Measurements from ENCODE around the gene OR2T27. TPM values are rescaled to one million over a fixed set of nuclear protein-coding genes. Genes with fewer than 3 reads are reported as not detected.
"Not testable (repeated sequence)": the region's sequence is repeated elsewhere in the genome, so short reads cannot be mapped to it uniquely, and the experiment has no call there.

The OR2T27 gene, protein sequence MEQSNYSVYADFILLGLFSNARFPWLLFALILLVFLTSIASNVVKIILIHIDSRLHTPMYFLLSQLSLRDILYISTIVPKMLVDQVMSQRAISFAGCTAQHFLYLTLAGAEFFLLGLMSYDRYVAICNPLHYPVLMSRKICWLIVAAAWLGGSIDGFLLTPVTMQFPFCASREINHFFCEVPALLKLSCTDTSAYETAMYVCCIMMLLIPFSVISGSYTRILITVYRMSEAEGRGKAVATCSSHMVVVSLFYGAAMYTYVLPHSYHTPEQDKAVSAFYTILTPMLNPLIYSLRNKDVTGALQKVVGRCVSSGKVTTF
- not detected for total RNA-seq

DNA sequence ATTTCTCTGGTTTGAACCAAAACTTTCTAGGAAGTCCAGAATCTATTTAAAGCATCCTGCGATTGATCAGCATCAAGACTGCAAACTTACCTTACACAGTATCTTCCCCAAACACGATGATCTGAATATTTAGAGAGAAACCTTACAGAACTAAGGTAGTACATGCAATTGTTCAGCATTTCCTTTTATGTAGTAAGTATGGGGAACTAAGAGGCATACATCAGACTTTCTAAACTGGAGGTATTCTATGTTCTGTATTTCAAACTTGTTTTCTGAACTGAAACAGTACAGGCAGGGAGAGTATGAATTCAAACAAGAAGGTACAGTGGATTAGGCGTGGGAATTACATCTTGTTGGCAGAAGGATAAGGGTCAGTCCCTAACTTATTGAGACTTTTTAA lies at the start of gene OR2T27:
Gene OR2T27, minus strand, starts transcription at position 175 of the 400 bp plus-strand sequence. CDS start 4,644 bp downstream, outside the sequence.
- not testable (repeated sequence) for DNase-seq (ENCODE audit: low spot score)

DNA sequence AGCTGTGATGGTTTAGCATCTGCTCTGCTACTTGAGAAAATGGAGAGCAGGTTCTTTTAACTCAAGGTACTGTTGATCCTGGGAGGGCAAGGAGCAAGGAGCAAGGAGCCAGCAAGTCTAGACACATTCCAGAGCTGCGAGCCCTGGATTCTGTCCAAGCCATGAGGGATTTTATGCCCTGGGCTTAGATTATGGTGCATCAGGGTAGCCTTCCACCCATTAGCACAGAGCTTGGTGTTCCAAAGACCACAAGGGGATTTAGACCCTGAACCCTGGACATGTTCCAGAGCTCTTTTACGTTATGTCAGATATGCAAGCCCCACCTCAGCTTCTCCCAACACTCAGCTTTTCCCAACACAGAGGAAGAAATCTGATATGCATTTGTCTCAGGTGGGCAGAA lies 49.3 kb upstream of the OR2T27 start:
- no peak for DNase-seq (ENCODE audit: low spot score)

DNA sequence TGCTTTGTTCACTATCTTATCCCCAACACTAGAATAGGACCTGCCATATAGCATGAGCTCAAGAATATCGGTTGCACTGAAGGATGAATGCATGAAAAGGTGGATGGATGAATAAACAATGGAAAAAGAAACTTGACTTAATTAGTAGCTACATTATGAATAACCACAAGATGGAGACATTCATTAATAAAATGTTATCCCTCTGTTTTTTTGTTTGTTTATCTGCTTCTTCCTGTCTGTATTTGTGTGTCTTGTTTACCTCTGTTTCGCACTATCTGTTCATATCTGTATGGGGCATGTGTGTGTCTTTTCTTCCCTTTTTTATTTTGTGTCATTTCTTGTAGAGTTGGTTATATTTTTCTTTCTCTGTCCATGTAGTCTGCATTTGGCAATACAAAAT lies 48.3 kb upstream of the OR2T27 start:
- no peak for DNase-seq (ENCODE audit: low spot score)

DNA sequence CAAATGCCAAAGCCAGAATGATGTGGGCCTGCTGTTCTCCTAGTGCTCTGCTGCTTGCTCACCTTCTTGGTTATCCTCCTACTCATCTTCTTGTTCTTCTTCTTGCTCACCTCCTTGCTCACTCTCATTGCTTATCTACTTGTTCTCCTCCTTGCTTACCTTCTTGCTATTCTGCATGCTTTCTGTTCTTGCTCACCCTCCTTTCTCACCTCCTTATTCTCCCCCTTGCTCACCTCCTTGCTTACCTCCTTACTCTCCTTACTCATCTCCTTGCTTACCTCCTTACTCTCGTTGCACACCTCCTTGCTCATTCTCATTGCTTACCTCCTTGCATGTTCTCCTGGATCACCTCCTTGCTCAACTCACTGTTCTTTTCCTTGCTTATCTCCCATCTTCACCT lies 47.4 kb upstream of the OR2T27 start, which contains the start of gene OR14I1:
Gene OR14I1, minus strand, starts transcription at position 53 of the 400 bp plus-strand sequence.
- DNase-seq (ENCODE audit: low spot score), result no peak

DNA sequence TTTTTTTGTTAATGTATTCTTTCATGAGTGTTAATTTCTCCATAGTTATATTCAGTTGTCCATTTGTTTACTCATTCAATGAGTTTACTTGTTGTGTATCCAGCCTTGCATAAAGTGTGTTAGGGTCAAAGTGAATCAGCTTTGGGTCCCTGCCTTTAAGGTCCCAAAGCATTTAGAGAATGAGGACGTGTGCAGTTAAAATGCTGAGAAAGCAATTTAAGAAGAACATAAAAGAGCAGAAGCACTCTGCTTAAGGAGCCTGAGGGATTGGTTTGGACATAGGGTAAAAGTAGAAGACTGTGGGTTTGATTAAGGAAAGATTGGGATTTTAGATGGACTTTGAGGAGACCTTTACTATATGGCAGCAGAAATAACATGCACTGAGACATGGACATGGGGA lies 43.8 kb upstream of the OR2T27 start:
- no peak for DNase-seq (ENCODE audit: low spot score)

DNA sequence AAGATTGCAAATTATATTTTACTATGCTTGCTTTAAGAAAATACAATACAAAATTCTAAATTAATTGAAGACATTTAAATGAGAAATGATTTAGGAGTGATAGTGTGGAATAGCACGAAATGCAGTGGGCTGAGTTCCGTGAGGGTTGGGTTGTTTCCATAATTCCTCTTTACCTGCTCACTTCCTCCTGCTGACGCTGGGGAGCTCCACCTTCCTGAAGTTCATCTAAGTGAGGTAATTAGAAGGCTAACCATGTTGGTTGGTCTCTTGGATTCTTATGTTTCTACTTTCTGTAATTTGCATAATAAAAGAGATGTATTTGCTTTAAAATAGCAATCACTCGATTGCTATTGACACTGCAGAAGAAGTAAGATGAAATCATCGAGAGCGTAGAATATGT lies 42.6 kb upstream of the OR2T27 start:
- DNase-seq (ENCODE audit: low spot score), result no peak

DNA sequence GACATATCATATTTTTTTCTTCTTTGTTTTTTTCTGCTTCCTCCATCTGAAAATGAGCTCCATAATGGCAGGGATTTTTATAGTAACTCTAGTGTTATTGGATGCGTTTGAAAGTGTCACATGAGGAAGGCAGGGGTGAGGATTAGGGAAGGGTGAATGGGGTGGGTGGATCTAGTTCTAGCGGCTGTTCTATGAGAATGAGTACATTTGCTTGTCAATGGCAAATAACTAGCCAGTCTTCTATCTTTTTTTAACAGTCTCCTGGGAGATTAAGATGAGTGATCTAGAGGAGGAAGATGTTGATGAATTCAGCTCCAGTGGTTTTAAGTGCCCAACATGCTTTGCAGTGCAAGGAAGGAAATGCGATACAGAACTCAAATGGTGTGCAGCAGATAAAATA lies 41.4 kb upstream of the OR2T27 start:
- no peak for DNase-seq (ENCODE audit: low spot score)

DNA sequence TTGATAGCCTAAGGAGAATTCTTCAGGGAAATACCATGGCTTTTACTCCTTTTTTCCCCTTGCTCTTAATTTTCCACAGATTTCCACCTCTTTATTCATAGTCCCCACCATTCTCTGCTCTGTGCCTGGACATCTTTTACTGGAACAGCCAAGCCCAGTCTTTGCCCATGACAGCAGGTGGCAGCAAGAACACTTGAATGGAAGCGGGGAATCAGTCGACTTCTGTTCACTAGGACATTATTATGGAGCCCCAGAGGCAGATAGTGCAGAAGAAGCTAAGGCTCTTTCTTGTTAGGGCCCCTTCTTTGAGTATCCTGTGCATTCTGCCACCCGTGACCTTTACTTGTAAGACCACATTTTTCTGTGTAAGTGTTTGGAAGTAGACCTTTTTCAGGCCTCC lies 40.9 kb upstream of the OR2T27 start:
- peak; percentile 30 for DNase-seq (ENCODE audit: low spot score)

DNA sequence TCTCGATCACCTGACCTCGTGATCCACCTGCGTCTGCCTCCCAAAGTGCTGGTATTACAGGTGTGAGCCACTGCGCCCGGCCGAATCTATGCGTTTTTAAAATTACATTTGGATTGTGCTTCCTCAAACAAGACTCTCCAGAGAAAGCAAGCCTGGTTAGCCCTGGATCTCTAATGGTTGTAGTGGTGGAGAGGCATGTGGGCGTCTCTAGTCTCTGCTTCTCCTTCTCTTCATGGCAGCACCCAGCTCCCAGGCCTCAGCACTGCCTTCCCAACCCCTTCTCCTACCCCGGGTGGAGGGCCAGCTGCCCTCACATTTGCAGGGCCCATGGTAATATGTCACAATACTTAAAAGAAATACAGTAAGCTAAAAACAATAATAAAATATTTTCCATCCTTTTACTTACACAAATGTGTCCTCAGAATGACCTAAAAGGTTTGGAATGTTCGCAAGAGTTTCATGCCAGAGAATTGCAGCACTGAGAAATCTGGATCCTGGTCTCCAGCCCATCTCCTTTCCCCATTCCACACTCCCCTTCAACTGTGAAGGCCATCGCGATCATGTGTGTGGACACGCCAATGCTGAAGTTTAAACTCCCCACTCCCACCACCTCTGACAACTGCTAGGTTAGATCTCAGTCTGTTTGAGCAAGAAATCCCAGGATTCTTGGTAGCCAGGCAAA lies 40.3 kb upstream of the OR2T27 start:
- DNase-seq (ENCODE audit: low spot score), result no peak

DNA sequence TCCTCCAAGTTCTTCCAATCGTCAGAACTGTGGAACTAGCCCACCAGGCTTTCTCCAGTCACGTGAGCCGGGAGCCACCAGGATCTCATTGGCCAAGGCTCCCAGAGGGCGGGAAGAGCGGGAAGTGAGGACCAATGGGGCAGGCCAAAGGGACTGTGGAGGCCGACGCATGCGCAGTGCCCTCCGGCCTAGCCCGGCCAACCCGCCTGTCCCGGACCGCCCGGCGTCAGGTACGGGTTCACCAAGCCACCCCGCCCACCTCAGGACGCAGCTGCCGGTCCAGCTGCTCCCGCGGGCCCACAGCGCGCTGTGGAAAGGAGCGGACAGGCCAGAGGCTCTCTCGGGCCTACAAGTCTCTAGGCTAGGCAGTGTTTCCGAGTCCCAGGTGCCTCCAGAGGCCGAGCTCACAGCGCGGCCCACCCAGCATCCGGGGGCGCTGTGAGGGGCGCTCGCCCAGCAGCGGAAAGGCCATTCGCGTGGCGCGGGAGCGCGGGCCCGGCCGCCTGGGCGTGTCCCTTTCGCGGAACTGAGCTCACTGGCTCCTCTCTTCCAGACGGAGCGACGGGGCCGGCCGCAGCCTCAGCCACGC lies 36.3 kb upstream of the OR2T27 start:
- no peak for DNase-seq (ENCODE audit: low spot score)

DNA sequence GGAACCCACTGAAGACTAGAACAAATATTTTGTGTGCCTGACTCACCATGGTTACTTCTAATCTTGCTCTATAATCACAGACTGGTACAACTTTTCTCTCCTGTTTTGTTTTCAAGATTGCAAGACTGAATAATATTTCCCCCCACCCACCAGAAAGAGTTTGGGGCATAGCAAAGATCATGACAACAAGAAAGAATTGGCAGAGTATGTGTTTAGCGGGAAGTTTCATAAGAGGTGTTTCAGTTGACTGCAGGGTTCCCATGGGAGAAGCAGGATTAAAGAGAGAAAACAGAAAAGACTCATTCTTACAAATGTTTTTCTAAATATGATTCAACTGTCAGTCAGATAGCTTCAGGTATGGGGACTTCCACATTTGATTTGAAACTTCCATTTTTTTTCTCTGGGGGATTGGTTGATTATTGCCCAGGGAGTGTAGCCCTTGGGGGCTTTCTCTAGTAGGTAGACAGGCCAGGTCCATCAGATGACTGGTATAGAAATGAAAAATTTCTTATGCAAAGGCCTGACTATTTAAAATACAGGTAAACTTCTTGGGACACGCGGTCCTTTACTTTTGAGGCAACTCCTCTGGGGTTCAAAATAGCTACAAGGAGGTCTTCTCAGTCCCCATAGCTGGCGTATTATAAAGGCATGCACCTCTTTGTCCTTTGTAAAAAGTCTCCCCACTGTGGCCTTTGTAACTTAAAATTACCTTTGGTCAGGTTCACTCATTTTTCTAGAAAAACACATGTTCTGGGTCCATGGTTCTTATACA lies 33.4 kb upstream of the OR2T27 start:
- no peak for DNase-seq (ENCODE audit: low spot score)

DNA sequence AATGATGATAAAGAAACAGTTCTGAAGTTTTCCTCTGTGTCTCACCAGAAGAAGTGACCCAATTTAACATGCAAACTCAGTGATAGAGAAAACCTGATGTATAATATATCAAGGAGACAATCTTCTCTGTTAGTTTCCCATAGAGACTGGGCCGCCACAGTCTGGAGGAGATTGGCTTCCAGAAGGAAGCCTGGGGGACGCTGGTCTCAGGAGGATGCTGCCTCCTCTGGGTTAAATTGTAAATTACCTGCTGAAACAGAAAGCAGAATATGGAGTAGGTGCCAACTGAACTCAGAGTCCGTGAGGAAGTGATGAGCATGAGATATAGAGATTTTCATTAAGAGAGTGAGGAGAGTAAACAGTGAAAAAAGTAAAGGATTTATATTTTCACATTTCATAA lies 31.5 kb upstream of the OR2T27 start:
- DNase-seq (ENCODE audit: low spot score), result peak; percentile 30

DNA sequence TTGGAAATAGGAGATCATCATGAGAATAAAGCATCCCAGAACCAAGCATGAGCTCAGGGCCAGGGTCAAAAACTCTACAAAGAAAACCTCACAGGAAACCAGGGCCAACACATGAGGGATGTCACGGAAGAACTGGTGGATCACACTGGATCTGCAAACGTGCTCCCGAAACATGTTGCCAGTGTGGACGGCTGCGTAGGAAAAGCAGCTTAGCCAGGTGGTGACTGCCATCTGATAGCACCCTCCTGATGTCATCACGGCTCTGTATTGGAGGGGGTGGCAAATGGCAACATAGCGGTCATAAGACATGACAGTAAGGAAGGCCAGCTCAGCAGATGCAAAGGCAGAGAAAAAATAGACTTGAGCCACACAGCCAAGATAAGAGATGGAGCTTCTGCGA lies 26.3 kb upstream of the OR2T27 start:
- DNase-seq (ENCODE audit: low spot score), result no peak

DNA sequence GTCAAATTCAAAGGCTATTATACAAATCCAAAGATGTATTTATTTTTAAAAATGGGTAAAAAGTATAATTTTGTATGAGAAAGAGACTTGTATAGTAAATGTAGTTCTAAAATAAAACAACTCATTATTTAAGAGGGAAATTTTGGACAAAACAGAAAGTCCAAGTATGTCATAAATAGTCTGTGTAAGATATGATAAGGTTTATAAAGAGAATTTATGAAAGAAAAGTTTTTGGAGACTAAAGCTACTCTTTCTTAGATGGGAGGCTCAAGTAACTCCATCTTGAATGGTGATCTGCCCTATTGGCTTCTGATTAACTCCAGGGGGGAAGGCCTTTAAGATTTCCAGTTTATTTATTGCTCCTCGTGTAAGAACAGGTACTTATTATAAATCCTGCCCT lies 14.7 kb upstream of the OR2T27 start:
- no peak for DNase-seq (ENCODE audit: low spot score)

DNA sequence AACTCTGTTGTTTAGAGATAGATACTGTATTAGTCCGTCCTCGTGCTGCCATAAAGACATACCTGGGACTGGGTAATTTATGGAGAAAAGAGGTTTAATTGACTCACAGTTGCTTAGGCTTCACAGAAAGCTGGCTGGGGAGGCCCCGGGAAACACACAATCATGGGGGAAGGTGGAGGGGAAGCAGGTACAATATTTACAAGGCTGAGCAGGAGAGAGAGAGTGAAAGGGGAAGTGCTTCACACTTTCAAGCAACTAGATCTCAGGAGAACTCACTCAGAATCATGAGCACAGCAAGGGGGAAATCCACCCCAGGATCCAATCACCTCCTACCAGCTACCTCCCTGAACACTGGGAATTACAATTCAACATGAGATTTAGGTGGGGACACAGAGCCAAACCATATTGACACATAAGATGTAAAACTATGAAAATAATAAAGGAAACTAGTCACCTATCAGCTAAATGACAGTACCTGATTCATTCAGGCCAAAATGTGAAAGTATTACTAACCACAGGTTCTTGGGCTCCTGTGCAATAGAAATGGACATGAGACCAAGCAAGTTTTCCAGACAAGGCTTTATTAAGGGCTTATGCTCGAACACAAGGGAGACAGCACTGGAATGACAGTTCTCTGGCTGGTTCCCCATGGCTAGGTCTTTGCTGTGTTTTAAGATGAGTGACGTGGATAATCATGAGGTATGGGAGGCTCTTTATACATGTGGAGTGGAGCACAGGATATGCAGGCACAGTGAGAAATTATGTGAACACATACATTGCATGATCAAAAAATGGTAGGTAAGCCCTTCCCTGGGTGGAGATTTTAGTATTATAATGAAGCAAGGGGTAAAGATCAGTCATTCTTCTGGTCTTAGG lies 8.4 kb upstream of the OR2T27 start:
- DNase-seq (ENCODE audit: low spot score), result not testable (repeated sequence)

DNA sequence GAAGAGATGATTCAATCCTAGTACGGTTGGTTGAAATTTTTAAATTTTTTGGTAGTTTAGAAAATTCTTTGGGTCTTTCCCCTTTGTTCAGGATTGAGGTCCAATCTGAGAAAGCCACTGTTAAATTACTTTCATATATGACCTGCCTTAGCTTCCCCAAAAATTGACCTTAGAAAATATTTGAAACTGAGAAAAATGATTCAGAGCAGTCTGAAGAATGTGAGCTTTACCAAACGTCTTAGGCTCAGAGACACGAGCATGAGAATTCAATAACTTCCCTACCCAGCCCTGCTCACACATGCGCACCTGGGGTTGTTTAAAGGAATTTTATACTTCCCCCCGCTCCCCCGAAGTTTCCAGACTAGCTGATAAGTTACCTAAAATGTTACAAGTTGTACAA lies 1.5 kb upstream of the OR2T27 start:
- DNase-seq (ENCODE audit: low spot score), result not testable (repeated sequence)

DNA sequence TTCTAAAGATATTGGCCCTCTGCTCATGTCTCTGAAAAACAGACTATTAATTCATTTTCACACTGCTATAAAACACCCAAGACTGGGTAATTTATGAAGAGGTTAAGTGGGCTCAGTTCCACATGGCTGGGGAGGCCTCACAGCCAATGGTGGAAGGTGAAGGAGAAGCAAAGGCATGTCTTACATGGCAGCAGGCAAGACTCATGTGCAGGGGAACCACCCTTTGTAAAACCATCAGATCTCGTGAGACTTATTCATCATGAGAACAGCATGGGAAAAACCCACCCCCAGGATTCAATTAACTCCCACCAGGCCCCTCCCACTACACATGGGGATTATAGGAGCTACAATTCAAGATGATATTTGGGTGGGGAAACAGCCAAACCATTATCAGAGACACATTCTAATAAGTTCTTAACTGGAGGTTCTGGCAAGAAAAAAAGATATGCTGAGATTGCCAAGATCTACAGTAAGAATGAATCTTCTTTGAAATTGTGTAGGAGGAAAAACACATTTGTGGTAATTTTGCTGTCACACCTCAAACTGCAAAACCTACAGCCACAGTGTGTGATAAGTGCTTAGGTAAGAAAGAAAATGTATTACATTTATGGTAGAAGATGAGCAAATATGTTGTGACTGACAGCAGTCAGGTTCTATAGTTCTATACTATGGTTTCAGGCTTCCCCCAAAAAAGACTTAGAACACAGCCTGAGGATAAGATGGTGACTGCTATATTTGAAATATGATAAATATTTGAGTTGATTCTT lies 6.4 kb downstream of the OR2T27 start:
- DNase-seq (ENCODE audit: low spot score), result not testable (repeated sequence)

DNA sequence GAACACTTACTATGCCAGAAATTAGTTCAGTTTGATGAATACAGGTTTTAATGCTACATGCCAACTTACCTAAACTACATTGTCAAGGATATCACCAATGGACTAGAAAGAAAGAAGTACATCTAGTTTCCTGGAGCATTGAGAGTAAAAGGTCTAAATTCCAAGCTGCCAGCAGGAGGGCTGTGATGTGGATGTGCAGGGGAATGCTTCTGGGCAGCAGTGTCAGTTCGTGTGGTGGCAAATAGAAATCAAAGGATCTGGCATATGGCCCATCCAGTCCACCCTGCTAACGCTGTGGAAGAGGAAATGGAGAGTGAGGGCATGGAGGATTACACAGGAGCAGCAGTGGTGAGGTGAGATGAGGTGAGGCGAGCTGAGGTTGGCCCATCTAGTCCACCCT lies 10.2 kb downstream of the OR2T27 start, which contains the start of gene OR2T35:
Gene OR2T35, minus strand, starts transcription at position 101 of the 400 bp plus-strand sequence. CDS start 6,020 bp downstream, outside the sequence.
- DNase-seq (ENCODE audit: low spot score), result not testable (repeated sequence)

DNA sequence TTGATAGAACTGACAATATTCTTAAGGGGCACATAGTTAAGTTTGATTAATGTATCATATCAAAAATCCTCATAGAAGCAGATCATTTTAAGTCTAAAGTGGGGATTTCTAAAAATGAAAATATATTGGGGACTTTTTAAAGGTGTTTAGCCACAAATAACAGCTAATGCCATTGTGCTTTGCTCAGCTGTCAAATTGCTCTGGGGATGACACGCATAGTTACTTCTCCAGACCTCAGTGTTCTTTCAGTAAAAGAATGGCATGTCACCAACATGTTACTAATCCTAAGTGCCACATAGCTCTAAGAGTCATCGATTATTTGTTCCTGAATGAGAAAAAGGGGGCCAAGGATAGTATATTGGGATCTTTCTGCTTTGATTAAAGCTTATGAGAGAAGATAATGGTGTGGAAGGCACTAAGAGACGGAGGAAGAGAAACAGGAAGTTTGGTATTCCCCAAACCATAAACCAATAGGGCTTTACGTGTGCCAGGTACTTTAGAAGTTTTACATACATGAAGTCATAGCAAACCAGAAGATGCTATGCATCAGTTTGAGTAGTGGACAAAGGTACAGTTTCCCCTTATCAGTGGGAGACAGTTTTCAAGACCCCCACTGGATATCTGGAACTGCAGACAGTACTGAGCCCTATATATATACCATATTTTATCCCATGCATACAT lies 12.2 kb downstream of the OR2T27 start:
- not testable (repeated sequence) for DNase-seq (ENCODE audit: low spot score)

DNA sequence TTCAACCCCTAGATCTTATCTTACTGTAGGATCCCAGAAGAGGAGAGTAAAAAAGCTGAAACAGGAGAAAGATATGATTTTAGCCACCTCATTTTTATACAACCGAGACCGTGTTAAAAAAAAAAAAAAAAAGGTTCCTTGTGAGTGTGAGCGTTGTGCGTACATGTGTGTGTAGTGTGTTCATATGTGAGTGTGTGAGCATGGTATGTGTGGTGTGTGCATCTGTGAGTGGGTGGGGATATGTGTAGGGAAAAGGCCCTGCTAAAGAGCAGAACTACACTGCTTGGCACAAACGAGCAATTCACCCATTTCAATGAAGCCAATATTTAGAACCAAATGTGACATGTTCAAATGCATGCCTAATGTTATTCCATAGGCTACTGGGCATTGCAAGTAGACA lies 13.7 kb downstream of the OR2T27 start:
- not testable (repeated sequence) for DNase-seq (ENCODE audit: low spot score)

Data from mucosa of gallbladder (tissue), 1 donor.